ENCODE measurements around the gene POLR1A.

GRCh38 chr2:86017901-86018896, 87.5 kb downstream of the POLR1A start:
- TF ChIP-seq, protein P1, sequence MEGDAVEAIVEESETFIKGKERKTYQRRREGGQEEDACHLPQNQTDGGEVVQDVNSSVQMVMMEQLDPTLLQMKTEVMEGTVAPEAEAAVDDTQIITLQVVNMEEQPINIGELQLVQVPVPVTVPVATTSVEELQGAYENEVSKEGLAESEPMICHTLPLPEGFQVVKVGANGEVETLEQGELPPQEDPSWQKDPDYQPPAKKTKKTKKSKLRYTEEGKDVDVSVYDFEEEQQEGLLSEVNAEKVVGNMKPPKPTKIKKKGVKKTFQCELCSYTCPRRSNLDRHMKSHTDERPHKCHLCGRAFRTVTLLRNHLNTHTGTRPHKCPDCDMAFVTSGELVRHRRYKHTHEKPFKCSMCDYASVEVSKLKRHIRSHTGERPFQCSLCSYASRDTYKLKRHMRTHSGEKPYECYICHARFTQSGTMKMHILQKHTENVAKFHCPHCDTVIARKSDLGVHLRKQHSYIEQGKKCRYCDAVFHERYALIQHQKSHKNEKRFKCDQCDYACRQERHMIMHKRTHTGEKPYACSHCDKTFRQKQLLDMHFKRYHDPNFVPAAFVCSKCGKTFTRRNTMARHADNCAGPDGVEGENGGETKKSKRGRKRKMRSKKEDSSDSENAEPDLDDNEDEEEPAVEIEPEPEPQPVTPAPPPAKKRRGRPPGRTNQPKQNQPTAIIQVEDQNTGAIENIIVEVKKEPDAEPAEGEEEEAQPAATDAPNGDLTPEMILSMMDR (IDR thresholded peaks at IDR 0.05; ENCODE audit: control extremely low read depth in 1 of 3, insufficient read depth in 1 of 3, low read depth in 1 of 3, low read length in 3 of 3): no peak
- TF ChIP-seq KDM1A (IDR thresholded peaks at IDR 0.05; ENCODE audit: borderline replicate concordance, low read length): no peak
- TF ChIP-seq GABPA (IDR thresholded peaks at IDR 0.05; ENCODE audit: borderline replicate concordance, insufficient read depth, low read length): no peak
- TF ChIP-seq JUN (IDR thresholded peaks at IDR 0.05; ENCODE audit: low read depth, low read length): no peak
- no peak for TF ChIP-seq POLR2A (IDR thresholded peaks at IDR 0.05; ENCODE audit: control extremely low read depth in 1 of 2, low read depth in 2 of 2, low read length in 2 of 2)
- TF ChIP-seq SP1 (IDR thresholded peaks at IDR 0.05; ENCODE audit: low read depth, low read length): no peak

Data from H1 (cell line).